Trophoblast cell (in vitro differentiated cells and primary cell): ENCODE results near the gene PLEKHM3.

Experiments
- DNase-seq, 2 donors: peaks; one replicate each; pipeline ENCODE4 v3.0.0-alpha.2; 2016
- H2AFZ ChIP-seq: 2 replicates; pipeline ENCODE4 v1.6.1; 2013; ENCODE audit warnings: low read length, moderate library complexity, mild to moderate bottlenecking; ENCODE audit not compliant: insufficient read depth, poor library complexity
- H2AK5ac ChIP-seq: 2 replicates; pipeline ENCODE4 v1.6.1; 2013; ENCODE audit warnings: mild to moderate bottlenecking, low read length
- H2BK120ac ChIP-seq: 2 replicates; pipeline ENCODE4 v1.6.1; 2013; ENCODE audit warnings: low read length, mild to moderate bottlenecking, moderate library complexity; ENCODE audit not compliant: insufficient read depth, poor library complexity
- H2BK12ac ChIP-seq: 2 replicates; pipeline ENCODE4 v1.6.1; 2013; ENCODE audit warnings: mild to moderate bottlenecking, low read length, moderate library complexity
- H2BK5ac ChIP-seq: 2 replicates; pipeline ENCODE4 v1.6.1; 2013; ENCODE audit warnings: low read length, low read depth, moderate library complexity, mild to moderate bottlenecking; ENCODE audit not compliant: poor library complexity
- H3K14ac ChIP-seq: 2 replicates; pipeline ENCODE4 v1.6.1; 2013; ENCODE audit warnings: mild to moderate bottlenecking, low read length
- H3K18ac ChIP-seq: 2 replicates; pipeline ENCODE4 v1.6.1; 2013; ENCODE audit warnings: mild to moderate bottlenecking, low read length
- H3K23ac ChIP-seq: 2 replicates; pipeline ENCODE4 v1.6.1; 2013; ENCODE audit warnings: low read length
- H3K27ac ChIP-seq: 2 replicates; pipeline ENCODE4 v1.5.1; 2013; ENCODE audit warnings: low read depth, mild to moderate bottlenecking, inconsistent platforms, low read length, moderate library complexity
- H3K27me3 ChIP-seq: 2 replicates; pipeline ENCODE4 v1.6.1; 2013; ENCODE audit warnings: inconsistent platforms, mild to moderate bottlenecking, low read length, moderate library complexity; ENCODE audit not compliant: insufficient read depth
- H3K36me3 ChIP-seq, 2 experiments: 1 replicate in 1 of 2; 2 replicates in 1 of 2; pipeline ENCODE4 v1.6.1; 2013; ENCODE audit warnings: low read length in 2 of 2, mild to moderate bottlenecking in 2 of 2, moderate library complexity in 1 of 2; ENCODE audit not compliant: insufficient read depth in 2 of 2, control insufficient read depth in 1 of 2
- H3K4ac ChIP-seq: 2 replicates; pipeline ENCODE4 v1.6.1; 2013; ENCODE audit warnings: low read depth, mild to moderate bottlenecking, low read length, moderate library complexity
- H3K4me1 ChIP-seq, 2 experiments: 1 replicate in 1 of 2; 2 replicates in 1 of 2; pipeline ENCODE4 v1.6.1; 2013; ENCODE audit warnings: low read length in 2 of 2, mild to moderate bottlenecking in 2 of 2, moderate library complexity in 1 of 2; ENCODE audit not compliant: insufficient read depth in 2 of 2, control insufficient read depth in 1 of 2
- H3K4me2 ChIP-seq: 2 replicates; pipeline ENCODE4 v1.6.1; 2013; ENCODE audit warnings: inconsistent platforms, mild to moderate bottlenecking, low read length, moderate library complexity
- H3K4me3 ChIP-seq: 2 replicates; pipeline ENCODE4 v1.5.1; 2013; ENCODE audit warnings: mild to moderate bottlenecking, low read depth, low read length, inconsistent platforms
- H3K79me1 ChIP-seq: one replicate; pipeline ENCODE4 v1.6.1; 2013; ENCODE audit warnings: low read length
- H3K79me2 ChIP-seq: 2 replicates; pipeline ENCODE4 v1.6.1; 2013; ENCODE audit warnings: low read length, mild to moderate bottlenecking; ENCODE audit not compliant: control insufficient read depth, insufficient read depth, poor library complexity
- H3K9ac ChIP-seq: 2 replicates; pipeline ENCODE4 v1.6.1; 2013; ENCODE audit warnings: mild to moderate bottlenecking, low read length
- H3K9me3 ChIP-seq: 2 replicates; pipeline ENCODE4 v1.6.1; 2013; ENCODE audit warnings: low read depth, mild to moderate bottlenecking, control low read depth, inconsistent platforms, low read length; ENCODE audit not compliant: insufficient read depth
- H4K12ac ChIP-seq: 2 replicates; pipeline ENCODE4 v1.6.1; 2013; ENCODE audit warnings: low read depth, mild to moderate bottlenecking, low read length, moderate library complexity
- H4K8ac ChIP-seq: 2 replicates; pipeline ENCODE4 v1.6.1; 2013; ENCODE audit warnings: low read depth, mild to moderate bottlenecking, low read length, moderate library complexity
- H4K91ac ChIP-seq: one replicate; pipeline ENCODE4 v1.6.1; 2013; ENCODE audit warnings: low read depth, mild to moderate bottlenecking, low read length, moderate library complexity
- WGBS: extraction: QIAGEN DNeasy Blood & Tissue Kit; methylation state at CpG from one replicate; pipeline ENCODE4 v1.1.7; 2013; ENCODE audit warnings: missing lambda C conversion rate; ENCODE audit not compliant: insufficient read length, insufficient coverage; ENCODE audit errors: extremely low coverage; 5-methylcytosine and 5-hydroxymethylcytosine counted together

The PLEKHM3 gene

GRCh38 chr2:207898354-207898695 is 127.0 kb downstream of the PLEKHM3 start:
- no peaks in the 10 kb centered on the region for H3K79me2 ChIP-seq
- H3K9me3 ChIP-seq: no peaks in the 10 kb centered on the region
- no peak overlapping the region for H4K8ac ChIP-seq
- H3K4me2 ChIP-seq: no peak overlapping the region
- no peak overlapping the region for H3K9ac ChIP-seq
- no CpG with 5 or more reads among the region's 8 CpGs for WGBS
- no peak overlapping the region for H3K4me3 ChIP-seq
- no peaks in the 10 kb centered on the region for H3K27me3 ChIP-seq
- H4K12ac ChIP-seq: no peak overlapping the region
- no peak overlapping the region for H3K14ac ChIP-seq
- H2BK5ac ChIP-seq: no peak overlapping the region
- H3K36me3 ChIP-seq: no peaks in the 10 kb centered on the region
- no peak overlapping the region for H3K27ac ChIP-seq
- no peaks in the 10 kb centered on the region for H3K79me1 ChIP-seq
- H4K91ac ChIP-seq: no peak overlapping the region
- no peak overlapping the region for H2BK120ac ChIP-seq
- H3K23ac ChIP-seq: no peak overlapping the region
- no peak overlapping the region for H3K4ac ChIP-seq
- no peak overlapping the region for H2BK12ac ChIP-seq
- no peak for DNase-seq
- H3K4me1 ChIP-seq: peaks cover 0 to 6% of the 10 kb centered on the region in 2 experiments
- H3K18ac ChIP-seq: no peak overlapping the region
- no peak overlapping the region for H2AFZ ChIP-seq
- H2AK5ac ChIP-seq: no peak overlapping the region

- no peak overlapping the region for H2AK5ac ChIP-seq
- H4K12ac ChIP-seq: no peak overlapping the region
- H3K27ac ChIP-seq: no peak overlapping the region
- H4K8ac ChIP-seq: no peak overlapping the region
- H2BK12ac ChIP-seq: no peak overlapping the region
- no peak overlapping the region for H2BK120ac ChIP-seq
- no peak overlapping the region for H2BK5ac ChIP-seq
- H3K9me3 ChIP-seq: no peaks in the 10 kb centered on the region
- H3K4ac ChIP-seq: no peak overlapping the region
- H4K91ac ChIP-seq: no peak overlapping the region
- H3K4me3 ChIP-seq: no peak overlapping the region
- no peaks in the 10 kb centered on the region for H3K79me1 ChIP-seq
- H3K79me2 ChIP-seq: no peaks in the 10 kb centered on the region
- no peaks in the 10 kb centered on the region for H3K36me3 ChIP-seq
- peaks cover 3 to 6% of the 10 kb centered on the region in 2 experiments for H3K4me1 ChIP-seq
- DNase-seq: no peak
- H3K27me3 ChIP-seq: no peaks in the 10 kb centered on the region
- H3K14ac ChIP-seq: no peak overlapping the region
- no peak overlapping the region for H3K4me2 ChIP-seq
- H3K9ac ChIP-seq: no peak overlapping the region
- H2AFZ ChIP-seq: no peak overlapping the region
- no CpG with 5 or more reads among the region's 9 CpGs for WGBS
- no peak overlapping the region for H3K23ac ChIP-seq
- H3K18ac ChIP-seq: no peak overlapping the region
These were observed 127.6 kb downstream of the PLEKHM3 start for GRCh38 chr2:207897541-207898353.

GRCh38 chr2:207896525-207897285 is 128.6 kb downstream of the PLEKHM3 start:
- Histone ChIP-seq H3K36me3 (no peaks in the 10 kb centered on the region), H2BK5ac (no peak overlapping the region), H3K4me2 (no peak overlapping the region), H3K27ac (no peak overlapping the region), H3K23ac (no peak overlapping the region), H4K91ac (no peak overlapping the region), H2AK5ac (no peak overlapping the region), H2AFZ (no peak overlapping the region), H4K12ac (no peak overlapping the region), H3K4ac (no peak overlapping the region), H4K8ac (no peak overlapping the region), H3K4me3 (no peak overlapping the region), H3K9me3 (no peaks in the 10 kb centered on the region), H2BK12ac (no peak overlapping the region), H3K18ac (no peak overlapping the region), H3K14ac (no peak overlapping the region), H3K27me3 (no peaks in the 10 kb centered on the region), H3K4me1 (peaks cover 3 to 6% of the 10 kb centered on the region in 2 experiments), H3K79me2 (no peaks in the 10 kb centered on the region), H3K79me1 (no peaks in the 10 kb centered on the region), H2BK120ac (no peak overlapping the region), H3K9ac (no peak overlapping the region)
- peak in 1 of 2 donors; percentile 15 for DNase-seq
- no CpG with 5 or more reads among the region's 6 CpGs for WGBS

- Histone ChIP-seq H3K79me2 (no peaks in the 10 kb centered on the region), H3K18ac (no peak overlapping the region), H3K9ac (no peak overlapping the region), H2AFZ (no peak overlapping the region), H3K27me3 (no peaks in the 10 kb centered on the region), H3K36me3 (no peaks in the 10 kb centered on the region), H2BK5ac (no peak overlapping the region), H3K4me1 (peaks cover 3 to 6% of the 10 kb centered on the region in 2 experiments), H3K27ac (no peak overlapping the region), H3K4me3 (no peak overlapping the region), H4K12ac (no peak overlapping the region), H4K8ac (no peak overlapping the region), H4K91ac (no peak overlapping the region), H3K79me1 (no peaks in the 10 kb centered on the region), H2AK5ac (no peak overlapping the region), H3K14ac (no peak overlapping the region), H2BK12ac (no peak overlapping the region), H2BK120ac (no peak overlapping the region), H3K23ac (no peak overlapping the region), H3K4ac (no peak overlapping the region), H3K4me2 (no peak overlapping the region), H3K9me3 (no peaks in the 10 kb centered on the region)
- WGBS: no CpG with 5 or more reads among the region's 5 CpGs
- no peak for DNase-seq
These were observed 130.0 kb downstream of the PLEKHM3 start for GRCh38 chr2:207895274-207895860.
